Measurements from ENCODE around the gene RESP18. TPM values are rescaled to one million over a fixed set of nuclear protein-coding genes. Genes with fewer than 3 reads are reported as not detected.

The RESP18 gene
- polyA plus RNA-seq (2013, experiment 1 of 2; ENCODE audit: insufficient read length): not detected
- polyA plus RNA-seq (2013, experiment 2 of 2; ENCODE audit: insufficient read length): not detected

GRCh38 chr2:219332542-219332941 lies at the start of gene RESP18:
Gene RESP18, minus strand, starts transcription at chr2:219332744.
- no peak for DNase-seq

GRCh38 chr2:219381448-219381847 lies 48.9 kb upstream of the RESP18 start:
- DNase-seq: no peak

GRCh38 chr2:219380926-219381325 lies 48.4 kb upstream of the RESP18 start:
- DNase-seq: no peak

- DNase-seq: no peak
Measured at GRCh38 chr2:219378163-219378851, 45.8 kb upstream of the RESP18 start.

- peak; percentile 37 for DNase-seq
Measured at GRCh38 chr2:219369447-219369861, 36.9 kb upstream of the RESP18 start.

GRCh38 chr2:219368690-219369191 lies 36.2 kb upstream of the RESP18 start:
- peak; percentile 69 for DNase-seq

- peak; percentile 95 for DNase-seq
Measured at GRCh38 chr2:219362524-219363164, 30.1 kb upstream of the RESP18 start.

- DNase-seq: no peak
Measured at GRCh38 chr2:219362072-219362471, 29.5 kb upstream of the RESP18 start.

GRCh38 chr2:219358170-219359075 lies 25.9 kb upstream of the RESP18 start:
- DNase-seq: no peak

- no peak for DNase-seq
Measured at GRCh38 chr2:219356834-219357233, 24.3 kb upstream of the RESP18 start.

GRCh38 chr2:219354582-219354981 lies 22.0 kb upstream of the RESP18 start:
- no peak for DNase-seq

- DNase-seq: no peak
Measured at GRCh38 chr2:219353129-219353528, 20.6 kb upstream of the RESP18 start.

- DNase-seq: peak; percentile 71
Measured at GRCh38 chr2:219352448-219353023, 20.0 kb upstream of the RESP18 start.

GRCh38 chr2:219350710-219351221 lies 18.2 kb upstream of the RESP18 start:
- peak; percentile 95 for DNase-seq

GRCh38 chr2:219350215-219350614 lies 17.7 kb upstream of the RESP18 start:
- DNase-seq: no peak

GRCh38 chr2:219344751-219345430 lies 12.3 kb upstream of the RESP18 start:
- no peak for DNase-seq

GRCh38 chr2:219335373-219335786 lies 2.8 kb upstream of the RESP18 start:
- no peak for DNase-seq

- no peak for DNase-seq
Measured at GRCh38 chr2:219334076-219334475, 1.5 kb upstream of the RESP18 start.

- peak; percentile 26 for DNase-seq
Measured at GRCh38 chr2:219331560-219332213, 857 bp downstream of the RESP18 start.

GRCh38 chr2:219327719-219328118 lies 4.8 kb downstream of the RESP18 start:
- DNase-seq: no peak
